Testis (tissue), 3 donors: ENCODE data around the gene ATP13A3. TPM values are rescaled to one million over a fixed set of nuclear protein-coding genes. Genes with fewer than 3 reads are reported as not detected.

ENCODE experiments used
- DNase-seq: peaks from one replicate; pipeline ENCODE4 v3.0.0-alpha.2; 2019
- H3K27ac ChIP-seq, 2 donors: fragments of 200-600 bp; sonication (generic); one replicate each; pipeline ENCODE4 v1.5.1; 2019
- H3K27me3 ChIP-seq: fragments of 200-600 bp; sonication (generic); one replicate; pipeline ENCODE4 v1.5.1; 2019
- H3K36me3 ChIP-seq: fragments of 200-600 bp; sonication (generic); one replicate; pipeline ENCODE4 v1.5.1; 2017; ENCODE audit warnings: low read depth; ENCODE audit errors: missing control alignments
- H3K4me1 ChIP-seq: fragments of 200-600 bp; sonication (generic); one replicate; pipeline ENCODE4 v1.5.1; 2019
- H3K4me3 ChIP-seq, 2 donors: fragments of 200-600 bp; sonication (generic); one replicate each; pipeline ENCODE4 v1.5.1; 2017 to 2019
- H3K9me3 ChIP-seq: fragments of 200-600 bp; sonication (generic); one replicate; pipeline ENCODE4 v1.5.1; 2017
- POLR2A ChIP-seq: fragments of 450-650 bp; IDR thresholded peaks from one replicate; pipeline ENCODE4 v1.6.1; 2017; ENCODE audit warnings: antibody characterized with exemption, mild to moderate bottlenecking, moderate library complexity
- WGBS, 2 donors: methylation state at CpG; one replicate each; pipeline ENCODE4 v1.1.5; 2018; 5-methylcytosine and 5-hydroxymethylcytosine counted together
- intact Hi-C: fragments of 100-400 bp; cut with DNase I; formaldehyde crosslinking; loops from one replicate; pipeline ENCODE4 v1.15.1; 2023; ENCODE audit warnings: low total_unique reads
- polyA plus RNA-seq: library from polyadenylated mRNA; stranded (reverse); fragments of 350-450 nt; fragmentation: Illumina TruSeq; extraction: RNeasy Lipid Tissue Mini Kit (QIAGEN cat#74804); gene quantifications from one replicate; pipeline ENCODE4 v1.2.3, GENCODE V29; 2014; ENCODE audit warnings: low read depth, low replicate concordance; ENCODE audit not compliant: insufficient read depth
- total RNA-seq, 2 donors: library from RNA; depleted of rRNA; stranded (reverse); fragments of >200 nt; gene quantifications; one replicate each; pipeline ENCODE4 v1.2.3, GENCODE V29; 2016
- TF ChIP-seq, protein P1 (sequence below), 3 experiments: fragments of 450-650 bp in 2 of 3; fragments of 200-600 bp in 1 of 3; sonication (generic) in 1 of 3; IDR thresholded peaks; one replicate each; pipeline ENCODE4 v1.5.1; 2016 to 2019; ENCODE audit warnings: antibody characterized with exemption in 3 of 3, mild to moderate bottlenecking in 2 of 3, moderate library complexity in 1 of 3

Gene ATP13A3
- total and polyA plus RNA-seq, 3 donors from 2014 or later = 26.6 to 62.3 (median 51.8) TPM

DNA sequence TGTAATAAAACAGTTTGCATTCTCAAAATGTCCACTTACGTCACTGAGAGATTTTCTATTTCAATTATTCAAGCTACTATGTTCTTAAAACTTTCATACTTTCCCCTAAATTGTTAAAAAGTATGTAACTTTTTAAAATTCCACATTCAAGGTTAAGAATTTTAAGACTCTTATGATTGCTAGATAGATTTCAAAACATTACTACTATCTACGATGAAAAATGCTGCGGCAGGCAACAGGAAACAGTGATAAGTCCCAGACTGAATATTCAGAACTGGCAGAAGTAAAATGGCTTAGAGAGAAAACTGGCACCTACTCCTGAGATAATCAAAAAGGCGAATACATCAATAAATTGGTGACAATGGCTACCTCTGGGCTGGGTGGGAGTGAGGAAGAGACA lies 16.2 kb downstream of the ATP13A3 start:
- Histone ChIP-seq H3K9me3 (no peaks in the 10 kb centered on the region), H3K4me1 (no peaks in the 10 kb centered on the region), H3K36me3 (no peaks in the 10 kb centered on the region), H3K27ac (no peak overlapping the region), H3K27me3 (no peaks in the 10 kb centered on the region), H3K4me3 (no peak overlapping the region)
- intact Hi-C loops = loop anchor here (10.0 kb wide), 1 partner anchor 124 kb away; no protein-coding TSS in a partner anchor
- TF ChIP-seq, protein P1, sequence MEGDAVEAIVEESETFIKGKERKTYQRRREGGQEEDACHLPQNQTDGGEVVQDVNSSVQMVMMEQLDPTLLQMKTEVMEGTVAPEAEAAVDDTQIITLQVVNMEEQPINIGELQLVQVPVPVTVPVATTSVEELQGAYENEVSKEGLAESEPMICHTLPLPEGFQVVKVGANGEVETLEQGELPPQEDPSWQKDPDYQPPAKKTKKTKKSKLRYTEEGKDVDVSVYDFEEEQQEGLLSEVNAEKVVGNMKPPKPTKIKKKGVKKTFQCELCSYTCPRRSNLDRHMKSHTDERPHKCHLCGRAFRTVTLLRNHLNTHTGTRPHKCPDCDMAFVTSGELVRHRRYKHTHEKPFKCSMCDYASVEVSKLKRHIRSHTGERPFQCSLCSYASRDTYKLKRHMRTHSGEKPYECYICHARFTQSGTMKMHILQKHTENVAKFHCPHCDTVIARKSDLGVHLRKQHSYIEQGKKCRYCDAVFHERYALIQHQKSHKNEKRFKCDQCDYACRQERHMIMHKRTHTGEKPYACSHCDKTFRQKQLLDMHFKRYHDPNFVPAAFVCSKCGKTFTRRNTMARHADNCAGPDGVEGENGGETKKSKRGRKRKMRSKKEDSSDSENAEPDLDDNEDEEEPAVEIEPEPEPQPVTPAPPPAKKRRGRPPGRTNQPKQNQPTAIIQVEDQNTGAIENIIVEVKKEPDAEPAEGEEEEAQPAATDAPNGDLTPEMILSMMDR (IDR thresholded peaks at IDR 0.05) = no peak
- TF ChIP-seq POLR2A = no peak
- WGBS, 2 donors = 51 to 63% methylated on average over 4 of the region's 4 CpGs
- DNase-seq = no peak

DNA sequence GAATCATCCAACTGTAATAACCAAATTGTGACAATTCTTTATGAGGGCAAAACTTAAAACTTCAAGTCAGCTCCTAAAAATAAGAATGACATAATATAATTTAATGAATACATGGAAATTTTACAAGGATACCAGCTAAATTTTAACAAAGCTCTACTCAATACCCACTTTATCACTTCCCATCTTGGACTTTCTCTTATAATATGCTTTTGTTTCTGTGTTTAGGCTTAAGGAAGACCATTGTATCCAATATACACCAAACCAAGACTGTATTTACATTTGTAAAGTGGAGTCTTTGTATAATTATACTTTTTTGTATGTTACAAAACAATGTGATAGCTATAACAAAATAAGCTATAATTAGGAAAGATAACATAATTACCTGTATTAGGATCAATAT lies 16.8 kb downstream of the ATP13A3 start:
- no peak for DNase-seq
- Histone ChIP-seq H3K9me3 (no peaks in the 10 kb centered on the region), H3K4me1 (no peaks in the 10 kb centered on the region), H3K27ac (no peak overlapping the region), H3K27me3 (no peaks in the 10 kb centered on the region), H3K36me3 (no peaks in the 10 kb centered on the region), H3K4me3 (no peak overlapping the region)
- no peak for TF ChIP-seq POLR2A
- TF ChIP-seq, protein P1 (IDR thresholded peaks at IDR 0.05) = no peak
- intact Hi-C loops = loop anchor here (10.0 kb wide), 1 partner anchor 125 kb away; no protein-coding TSS in a partner anchor

DNA sequence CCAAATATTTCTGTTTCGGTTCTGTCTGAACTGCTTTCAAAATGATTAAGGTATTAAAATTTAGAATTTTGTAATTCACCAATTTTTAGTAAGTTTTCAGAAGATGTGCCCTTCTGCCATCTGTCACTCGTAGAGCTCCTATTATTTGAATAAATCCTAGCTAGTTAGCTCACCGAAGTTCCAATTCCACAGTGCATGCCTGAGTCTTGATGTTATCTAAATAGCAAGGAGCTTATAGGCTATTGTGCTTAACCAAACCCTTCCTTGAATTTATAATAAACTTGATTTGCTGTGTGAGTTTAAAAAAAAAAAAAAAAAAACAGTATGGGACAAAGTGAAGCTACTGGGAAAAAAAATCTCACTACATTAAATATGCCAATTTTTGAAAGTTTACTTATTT lies 18.7 kb downstream of the ATP13A3 start:
- Histone ChIP-seq H3K9me3 (no peaks in the 10 kb centered on the region), H3K4me1 (no peaks in the 10 kb centered on the region), H3K4me3 (no peak overlapping the region), H3K27ac (no peak overlapping the region), H3K36me3 (no peaks in the 10 kb centered on the region), H3K27me3 (no peaks in the 10 kb centered on the region)
- TF ChIP-seq, protein P1 (IDR thresholded peaks at IDR 0.05) = no peak
- no peak for TF ChIP-seq POLR2A
- intact Hi-C loops = no loop called here
- WGBS, 2 donors = 83 to 86% methylated on average over 3 of the region's 3 CpGs
- DNase-seq = no peak

DNA sequence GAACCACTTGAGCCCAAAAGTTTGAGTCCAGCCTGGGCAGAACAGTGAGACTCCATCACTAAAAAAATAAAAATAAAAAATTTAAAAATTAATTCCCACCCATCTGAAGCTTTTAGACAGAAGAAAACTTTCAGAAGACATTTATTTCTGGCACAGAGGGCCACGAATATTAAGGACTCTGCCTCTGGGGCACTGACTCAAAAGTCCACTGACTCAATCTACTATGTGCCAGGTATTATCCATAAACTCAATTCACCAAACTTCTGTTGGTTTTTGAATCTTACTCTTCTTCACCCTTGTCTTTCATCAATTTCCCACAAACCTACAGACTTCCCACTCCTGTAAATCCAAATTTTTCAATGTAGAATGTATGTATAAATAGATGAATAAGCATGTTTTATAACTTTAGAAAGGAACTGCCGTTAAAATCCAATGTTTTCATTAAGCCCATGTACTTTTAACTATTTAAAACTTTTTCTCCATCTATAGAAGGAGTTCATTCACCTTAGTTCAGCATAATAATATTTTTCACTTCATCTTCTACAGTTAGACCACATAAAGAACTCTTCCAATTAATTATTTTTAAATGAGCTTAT lies 19.9 kb downstream of the ATP13A3 start:
- Histone ChIP-seq H3K9me3 (no peaks in the 10 kb centered on the region), H3K4me1 (no peaks in the 10 kb centered on the region), H3K4me3 (no peak overlapping the region), H3K27me3 (no peaks in the 10 kb centered on the region), H3K27ac (no peak overlapping the region), H3K36me3 (no peaks in the 10 kb centered on the region)
- DNase-seq = no peak
- intact Hi-C loops = no loop called here
- 89 to 93% methylated on average over 2 of the region's 2 CpGs for WGBS, 2 donors
- TF ChIP-seq, protein P1 (IDR thresholded peaks at IDR 0.05) = no peak
- TF ChIP-seq POLR2A = no peak

DNA sequence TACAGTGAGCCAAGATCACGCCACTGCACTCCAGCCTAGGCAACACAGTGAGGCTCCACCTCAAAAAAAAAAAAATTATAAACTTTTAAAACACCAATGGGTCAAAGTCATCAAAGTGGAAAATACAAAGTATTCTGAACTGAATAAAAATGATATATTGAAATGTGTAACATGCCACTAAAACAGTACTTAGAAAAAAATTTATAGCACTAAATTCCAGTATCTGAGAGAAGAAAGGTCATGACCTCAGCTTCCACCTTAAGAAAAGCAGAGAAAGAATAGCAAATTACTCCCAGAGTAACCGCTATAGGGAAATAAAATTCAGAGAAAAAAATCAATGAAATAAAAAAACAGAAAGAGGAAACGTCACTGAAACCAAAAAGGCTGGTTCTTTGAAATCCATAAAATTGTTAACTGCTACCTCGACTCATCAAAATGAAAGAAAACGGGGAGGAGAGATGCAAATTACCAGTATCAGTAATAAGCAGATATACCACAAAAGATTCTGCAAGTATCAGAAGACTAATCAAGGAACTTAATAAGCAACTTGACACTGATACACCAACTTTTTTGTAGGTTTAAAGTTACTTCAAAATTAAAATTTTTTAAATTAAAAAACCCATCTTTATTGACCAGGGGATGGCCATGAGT lies 20.8 kb downstream of the ATP13A3 start:
- intact Hi-C loops = no loop called here
- WGBS, 2 donors = 77 to 88% methylated on average over 5 of the region's 5 CpGs
- Histone ChIP-seq H3K4me1 (no peaks in the 10 kb centered on the region), H3K27ac (no peak overlapping the region), H3K4me3 (no peak overlapping the region), H3K9me3 (no peaks in the 10 kb centered on the region), H3K27me3 (no peaks in the 10 kb centered on the region), H3K36me3 (no peaks in the 10 kb centered on the region)
- DNase-seq = no peak
- TF ChIP-seq, protein P1 (IDR thresholded peaks at IDR 0.05) = no peak
- TF ChIP-seq POLR2A = no peak
